ENCODE data around the gene SERPINH1.

SERPINH1 gene

GRCh38 chr11:75596914-75597313, 34.9 kb downstream of the SERPINH1 start:
- no peak for DNase-seq (ENCODE audit: low spot score)

GRCh38 chr11:75597636-75598035, 35.6 kb downstream of the SERPINH1 start:
- DNase-seq (ENCODE audit: low spot score): no peak

- DNase-seq (ENCODE audit: low spot score): no peak
Observed at GRCh38 chr11:75598264-75598663, 36.2 kb downstream of the SERPINH1 start.

- no peak for DNase-seq (ENCODE audit: low spot score)
Observed at GRCh38 chr11:75598900-75599299, 36.8 kb downstream of the SERPINH1 start.

- no peak for DNase-seq (ENCODE audit: low spot score)
Observed at GRCh38 chr11:75600356-75600755, 38.3 kb downstream of the SERPINH1 start.

- DNase-seq (ENCODE audit: low spot score): no peak
Observed at GRCh38 chr11:75601494-75601893, 39.4 kb downstream of the SERPINH1 start.

GRCh38 chr11:75602951-75603350, 40.9 kb downstream of the SERPINH1 start:
- no peak for DNase-seq (ENCODE audit: low spot score)

GRCh38 chr11:75603791-75604736, 42.0 kb downstream of the SERPINH1 start:
- no peak for DNase-seq (ENCODE audit: low spot score)

- no peak for DNase-seq (ENCODE audit: low spot score)
Observed at GRCh38 chr11:75606099-75606498, 44.0 kb downstream of the SERPINH1 start.

- no peak for DNase-seq (ENCODE audit: low spot score)
Observed at GRCh38 chr11:75611823-75612222, 49.8 kb downstream of the SERPINH1 start.

GRCh38 chr11:75615751-75616150, 53.7 kb downstream of the SERPINH1 start:
- no peak for DNase-seq (ENCODE audit: low spot score)

- no peak for DNase-seq (ENCODE audit: low spot score)
Observed at GRCh38 chr11:75616281-75616680, 54.2 kb downstream of the SERPINH1 start.
